A673 (cell line): ENCODE measurements around the gene CAD. TPM values are rescaled to one million over a fixed set of nuclear protein-coding genes. Genes with fewer than 3 reads are reported as not detected.

Experiments
- BruUV-seq: library from RNA; stranded (reverse); fragments of 400-500 nt; replicated peaks from 2 replicates; lab custom pipeline; 2021; lab: Mats Ljungman, UMichigan
- CTCF ChIA-PET: fragments of 300-600 bp; sonication (Branson Sonifier 250); formaldehyde crosslinking; loops from one replicate; lab custom pipeline; 2022; ENCODE audit warnings: antibody characterized with exemption; lab: Charles Lee
- POLR2A ChIA-PET: fragments of 300-600 bp; sonication (Branson Sonifier 250); formaldehyde crosslinking; loops from one replicate; lab custom pipeline; 2022; ENCODE audit warnings: antibody characterized with exemption; ENCODE audit not compliant: low non-redundant PET; lab: Charles Lee
- DNase-seq: peaks from one replicate; pipeline ENCODE4 v3.0.0-alpha.2; 2015; ENCODE audit warnings: low spot score
- H3K27ac ChIP-seq: fragments of 200-600 bp; sonication (generic); 2 replicates; pipeline ENCODE4 v1.5.1; 2016; ENCODE audit warnings: mixed run types, low read depth, mild to moderate bottlenecking, mixed read lengths, antibody characterized with exemption, low read length; ENCODE audit not compliant: poor library complexity, severe bottlenecking
- H3K27me3 ChIP-seq: fragments of 200-600 bp; sonication (generic); replicated peaks from 2 replicates; pipeline ENCODE4 v1.6.1; 2017; ENCODE audit warnings: mixed run types, low read depth, mild to moderate bottlenecking, mixed read lengths, antibody characterized with exemption, low read length; ENCODE audit not compliant: insufficient read depth, poor library complexity
- H3K36me3 ChIP-seq: fragments of 200-600 bp; sonication (generic); 2 replicates; pipeline ENCODE4 v1.6.1; 2016; ENCODE audit warnings: mixed run types, mild to moderate bottlenecking, mixed read lengths, antibody characterized with exemption, low read length; ENCODE audit not compliant: insufficient read depth, poor library complexity, severe bottlenecking
- H3K4me1 ChIP-seq: fragments of 200-600 bp; sonication (generic); 2 replicates; pipeline ENCODE4 v1.6.1; 2017; ENCODE audit warnings: mixed run types, mild to moderate bottlenecking, mixed read lengths, antibody characterized with exemption, low read length; ENCODE audit not compliant: insufficient read depth, poor library complexity, severe bottlenecking
- H3K4me3 ChIP-seq: fragments of 200-600 bp; sonication (generic); 2 replicates; pipeline ENCODE4 v1.5.1; 2016; ENCODE audit warnings: low read depth, mixed run types, mild to moderate bottlenecking, mixed read lengths, low read length; ENCODE audit not compliant: poor library complexity, severe bottlenecking
- H3K9me3 ChIP-seq: fragments of 200-600 bp; sonication (generic); 2 replicates; pipeline ENCODE4 v1.6.1; 2016; ENCODE audit warnings: mixed run types, low read depth, mild to moderate bottlenecking, mixed read lengths, antibody characterized with exemption, low read length; ENCODE audit not compliant: poor library complexity, severe bottlenecking
- EZH2 ChIP-seq: fragments of 200-600 bp; sonication (generic); IDR thresholded peaks from 2 replicates; pipeline ENCODE4 v1.6.1; 2017; ENCODE audit warnings: borderline replicate concordance, low read depth, mild to moderate bottlenecking, mixed read lengths, antibody characterized with exemption, low read length; ENCODE audit not compliant: poor library complexity, severe bottlenecking
- intact Hi-C: fragments of 100-400 bp; cut with micrococcal nuclease; formaldehyde crosslinking; loops from one replicate; pipeline ENCODE4 v1.10.0; 2022; ENCODE audit not compliant: unreplicated experiment
- total RNA-seq: library from RNA; stranded (reverse); gene quantifications from 2 replicates; pipeline ENCODE4 v1.2.3, GENCODE V29; 2021
- TF ChIP-seq, protein P1 (sequence below): fragments of 300-800, 200-600 bp; sonication (generic); conservative IDR thresholded peaks from 2 replicates; pipeline ENCODE4 v1.5.1; 2017; ENCODE audit warnings: low read depth, mild to moderate bottlenecking, antibody characterized with exemption, low read length, moderate library complexity, mixed read lengths

CAD gene
- total RNA-seq, 1 experiment from 2014 or later, result 194 TPM

DNA sequence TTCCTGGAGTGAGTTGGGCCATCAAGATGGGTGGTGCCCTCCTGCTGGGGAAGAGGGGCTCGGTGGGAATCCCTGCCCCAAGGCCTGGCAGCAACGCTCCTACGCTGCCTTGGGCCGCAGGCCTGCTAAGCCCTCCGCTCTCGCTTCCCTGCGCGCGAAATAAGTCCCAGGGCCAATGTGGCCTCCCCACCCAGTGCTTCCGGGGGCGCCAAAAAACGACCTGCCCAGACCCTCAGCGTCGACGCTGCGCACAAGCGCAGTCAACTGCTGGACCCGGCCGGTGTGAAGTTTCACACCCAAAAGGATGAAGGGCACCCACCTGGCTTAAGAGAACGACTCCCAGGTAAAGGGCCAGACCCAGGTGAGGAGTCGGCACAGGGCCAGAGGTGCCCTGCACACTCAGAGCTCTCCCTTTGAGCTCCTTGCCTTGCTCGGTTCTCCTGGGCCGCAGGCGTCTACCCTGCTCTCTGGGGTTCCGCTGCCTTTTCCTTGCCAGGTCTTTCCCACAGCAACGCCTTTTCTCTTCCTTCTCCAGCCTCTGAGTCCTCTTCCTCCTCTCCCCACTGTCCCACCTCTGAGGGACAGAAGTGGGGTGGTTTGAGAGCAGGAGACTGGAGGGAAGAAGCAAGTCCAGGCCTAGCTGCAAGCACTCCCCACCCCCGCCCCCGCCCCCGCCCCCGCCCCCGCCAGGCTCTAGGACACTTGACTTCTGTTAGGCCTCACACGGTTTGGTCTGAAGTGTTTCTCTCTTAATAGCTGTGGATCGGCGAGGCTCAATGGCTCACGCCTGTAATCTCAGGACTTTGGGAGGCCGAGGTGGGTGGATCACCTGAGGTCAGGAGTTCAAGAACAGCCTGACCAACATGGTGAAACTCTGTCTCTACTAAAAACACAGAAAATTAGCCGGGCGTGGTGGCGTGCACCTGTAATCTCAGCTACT lies 58.3 kb downstream of the CAD start, which contains the start of gene DNAJC5G:
DNAJC5G (plus strand) TSS at position 223 of the 940 bp plus-strand sequence. CDS start 1,296 bp downstream, outside the sequence.
- no peak within 1 kb of the TSS for H3K4me3 ChIP-seq
- DNase-seq, result no peak
- H3K27ac ChIP-seq, result no peak within 1 kb of the TSS
- intact Hi-C loops, result no loop called here
- H3K9me3 ChIP-seq, result no peaks in the 10 kb centered on the region
- peaks cover 3% of the 10 kb centered on the region for H3K4me1 ChIP-seq
- no TSS peak for BruUV-seq
- ChIA-PET CTCF (no interaction called here), POLR2A (interaction anchor here (0.7 kb wide), 1 partner anchor 1023 kb away, joined by 5 read pairs; no protein-coding TSS in a partner anchor)
- no peaks in the 10 kb centered on the region for H3K36me3 ChIP-seq
- no peaks in the 10 kb centered on the region for H3K27me3 ChIP-seq
- TF ChIP-seq, protein P1, sequence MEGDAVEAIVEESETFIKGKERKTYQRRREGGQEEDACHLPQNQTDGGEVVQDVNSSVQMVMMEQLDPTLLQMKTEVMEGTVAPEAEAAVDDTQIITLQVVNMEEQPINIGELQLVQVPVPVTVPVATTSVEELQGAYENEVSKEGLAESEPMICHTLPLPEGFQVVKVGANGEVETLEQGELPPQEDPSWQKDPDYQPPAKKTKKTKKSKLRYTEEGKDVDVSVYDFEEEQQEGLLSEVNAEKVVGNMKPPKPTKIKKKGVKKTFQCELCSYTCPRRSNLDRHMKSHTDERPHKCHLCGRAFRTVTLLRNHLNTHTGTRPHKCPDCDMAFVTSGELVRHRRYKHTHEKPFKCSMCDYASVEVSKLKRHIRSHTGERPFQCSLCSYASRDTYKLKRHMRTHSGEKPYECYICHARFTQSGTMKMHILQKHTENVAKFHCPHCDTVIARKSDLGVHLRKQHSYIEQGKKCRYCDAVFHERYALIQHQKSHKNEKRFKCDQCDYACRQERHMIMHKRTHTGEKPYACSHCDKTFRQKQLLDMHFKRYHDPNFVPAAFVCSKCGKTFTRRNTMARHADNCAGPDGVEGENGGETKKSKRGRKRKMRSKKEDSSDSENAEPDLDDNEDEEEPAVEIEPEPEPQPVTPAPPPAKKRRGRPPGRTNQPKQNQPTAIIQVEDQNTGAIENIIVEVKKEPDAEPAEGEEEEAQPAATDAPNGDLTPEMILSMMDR, result no peak
- TF ChIP-seq EZH2, result no peak

DNA sequence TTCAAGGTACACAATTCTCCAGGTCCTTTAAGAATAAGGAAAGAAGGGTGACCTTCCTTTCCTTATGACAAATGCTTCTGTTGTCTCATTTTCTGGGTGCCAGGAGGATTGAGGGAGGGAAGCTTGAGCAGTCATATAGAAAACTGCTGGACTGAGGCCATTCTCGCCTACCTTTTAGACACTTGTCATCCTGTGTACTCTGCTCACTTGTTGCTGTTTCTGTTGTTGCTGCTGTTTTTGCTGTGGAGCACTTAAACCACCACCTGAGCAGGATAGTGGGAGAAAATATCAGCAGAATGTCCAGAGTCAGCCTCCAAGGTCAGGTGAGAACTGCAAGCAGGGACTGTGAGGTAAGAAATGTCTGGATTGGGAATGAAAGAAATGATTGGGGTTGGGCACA lies 60.8 kb downstream of the CAD start:
- Histone ChIP-seq H3K27ac (no peak overlapping the region), H3K4me3 (no peak overlapping the region), H3K27me3 (no peaks in the 10 kb centered on the region), H3K4me1 (peaks cover 16% of the 10 kb centered on the region), H3K9me3 (no peaks in the 10 kb centered on the region), H3K36me3 (no peaks in the 10 kb centered on the region)
- CTCF ChIA-PET, result interaction anchor here (0.6 kb wide), 1 partner anchor 316 kb away, joined by 3 read pairs; no protein-coding TSS in a partner anchor
- intact Hi-C loops, result no loop called here
- TF ChIP-seq, protein P1, result no peak
- no peak for TF ChIP-seq EZH2
- POLR2A ChIA-PET, result no interaction called here
- no TSS peak for BruUV-seq
- DNase-seq, result no peak

DNA sequence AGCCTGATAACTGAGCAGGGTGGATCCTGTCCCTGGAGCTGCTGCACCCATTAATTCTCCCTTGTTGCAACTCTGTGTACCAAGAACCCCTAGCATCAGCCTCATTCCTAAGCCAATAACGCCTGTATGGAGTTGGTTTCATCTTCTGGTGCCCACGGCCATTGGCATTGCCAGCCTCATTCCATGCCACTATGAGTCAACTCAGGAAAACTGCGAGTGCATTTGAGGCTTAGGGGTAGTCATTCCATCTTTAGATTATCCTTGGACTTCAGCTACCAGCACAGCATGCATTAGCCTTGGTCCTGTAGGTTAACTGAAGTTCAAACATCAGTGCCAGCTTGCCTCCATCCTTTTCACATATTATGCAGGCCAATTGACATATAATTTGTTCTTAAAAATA lies 63.7 kb downstream of the CAD start:
- BruUV-seq, result no TSS peak
- ChIA-PET POLR2A (no interaction called here), CTCF (interaction anchor here (0.9 kb wide), 1 partner anchor 12 kb away, joined by 3 read pairs; no protein-coding TSS in a partner anchor)
- Histone ChIP-seq H3K4me3 (no peak overlapping the region), H3K27me3 (no peaks in the 10 kb centered on the region), H3K36me3 (no peaks in the 10 kb centered on the region), H3K4me1 (peaks cover 16% of the 10 kb centered on the region), H3K9me3 (no peaks in the 10 kb centered on the region), H3K27ac (no peak overlapping the region)
- intact Hi-C loops, result loop anchor here (2.0 to 5.0 kb wide), 2 partner anchors 182 to 319 kb away; no protein-coding TSS in a partner anchor
- no peak for TF ChIP-seq EZH2
- TF ChIP-seq, protein P1, result no peak
- no peak for DNase-seq
